Measurements from ENCODE around the gene CACNG8. TPM values are rescaled to one million over a fixed set of nuclear protein-coding genes. Genes with fewer than 3 reads are reported as not detected.
"Not testable (repeated sequence)": the region's sequence is repeated elsewhere in the genome, so short reads cannot be mapped to it uniquely, and the experiment has no call there.

The CACNG8 gene
- total RNA-seq, 1 donor from 2014 or later, result under 0.01 TPM

GRCh38 chr19:54035215-54036178, 72.8 kb downstream of the CACNG8 start:
- H3K4me3 ChIP-seq (ENCODE audit: low read depth, low read length), result no peak overlapping the region
- H3K36me3 ChIP-seq (ENCODE audit: control insufficient read depth, insufficient read depth, low read length), result no peaks in the 10 kb centered on the region
- TF ChIP-seq CTCF (IDR thresholded peaks at IDR 0.05; ENCODE audit: insufficient read depth, low read length, poor library complexity, severe bottlenecking), result no peak

GRCh38 chr19:54036542-54036941, 73.8 kb downstream of the CACNG8 start:
- H3K36me3 ChIP-seq (ENCODE audit: control insufficient read depth, insufficient read depth, low read length); H3K27me3 ChIP-seq (ENCODE audit: control insufficient read depth, insufficient read depth, low read length); H3K4me3 ChIP-seq (ENCODE audit: low read depth, low read length); DNase-seq (ENCODE audit: low read depth): not testable (repeated sequence)

More at GRCh38 chr19:54035215-54036178, 72.8 kb downstream of the CACNG8 start:
- no peaks in the 10 kb centered on the region for H3K27me3 ChIP-seq (ENCODE audit: control insufficient read depth, insufficient read depth, low read length)
- DNase-seq (ENCODE audit: low read depth), result peak; percentile 23

Other genes with a start within 250 kb of the CACNG8 start
- gene NLRP12, start 138.6 kb upstream of the CACNG8 start, total RNA-seq, result not detected in 2 replicates
- 54.0 and 70.0 TPM in 2 replicates for gene MYADM, start 95.1 kb upstream of the CACNG8 start, total RNA-seq
- gene PRKCG, start 80.7 kb upstream of the CACNG8 start, total RNA-seq, result 0.13 TPM in 1 of 2 replicates, not detected in the other
- not detected in 2 replicates for gene CACNG7, start 53.7 kb upstream of the CACNG8 start, total RNA-seq
- not detected in 2 replicates for gene CACNG6, start 28.7 kb downstream of the CACNG8 start, total RNA-seq
- gene VSTM1, start 101.0 kb downstream of the CACNG8 start, total RNA-seq, result not detected in 2 replicates
- gene TARM1, start 118.4 kb downstream of the CACNG8 start, total RNA-seq, result not detected in 2 replicates
- 22.9 and 24.4 TPM in 2 replicates for gene OSCAR, start 137.9 kb downstream of the CACNG8 start, total RNA-seq
- 31.8 and 39.4 TPM in 2 replicates for gene NDUFA3, start 139.9 kb downstream of the CACNG8 start, total RNA-seq
- gene TFPT, start 152.7 kb downstream of the CACNG8 start, total RNA-seq, result 28.2 and 31.0 TPM in 2 replicates
- 56.8 and 68.3 TPM in 2 replicates for gene PRPF31, start 152.8 kb downstream of the CACNG8 start, total RNA-seq
- gene CNOT3, start 174.8 kb downstream of the CACNG8 start, total RNA-seq, result 17.2 and 20.7 TPM in 2 replicates
- gene LENG1, start 196.8 kb downstream of the CACNG8 start, total RNA-seq, result 7.5 and 11.9 TPM in 2 replicates
- gene TMC4, start 210.2 kb downstream of the CACNG8 start, total RNA-seq, result 22.0 and 33.9 TPM in 2 replicates
- 107 and 111 TPM in 2 replicates for gene MBOAT7, start 226.6 kb downstream of the CACNG8 start, total RNA-seq
- gene TSEN34, start 228.4 kb downstream of the CACNG8 start, total RNA-seq, result 108 and 146 TPM in 2 replicates
- 2,500 and 2,976 TPM in 2 replicates for gene RPS9, start 237.9 kb downstream of the CACNG8 start, total RNA-seq